MM.1S (cell line): Measurements from ENCODE around the gene ASIC2.

Experiments used
- EZH2 ChIP-seq: fragments of 300-600 bp; sonication (generic); optimal IDR thresholded peaks from 2 replicates; pipeline ENCODE3; 2017; ENCODE audit warnings: low read depth, mild to moderate bottlenecking, antibody characterized with exemption, low read length, mixed read lengths
- EZH2phosphoT487 ChIP-seq: fragments of 300-600 bp; sonication (generic); IDR thresholded peaks from 2 replicates; pipeline ENCODE4 v1.6.1; 2018; ENCODE audit warnings: antibody characterized with exemption, low read length
- TF ChIP-seq, protein P1 (sequence below): fragments of 300-600 bp; sonication (generic); IDR thresholded peaks from 2 replicates; pipeline ENCODE4 v1.5.1; 2016; ENCODE audit warnings: antibody characterized with exemption, low read length, mixed read lengths

DNA sequence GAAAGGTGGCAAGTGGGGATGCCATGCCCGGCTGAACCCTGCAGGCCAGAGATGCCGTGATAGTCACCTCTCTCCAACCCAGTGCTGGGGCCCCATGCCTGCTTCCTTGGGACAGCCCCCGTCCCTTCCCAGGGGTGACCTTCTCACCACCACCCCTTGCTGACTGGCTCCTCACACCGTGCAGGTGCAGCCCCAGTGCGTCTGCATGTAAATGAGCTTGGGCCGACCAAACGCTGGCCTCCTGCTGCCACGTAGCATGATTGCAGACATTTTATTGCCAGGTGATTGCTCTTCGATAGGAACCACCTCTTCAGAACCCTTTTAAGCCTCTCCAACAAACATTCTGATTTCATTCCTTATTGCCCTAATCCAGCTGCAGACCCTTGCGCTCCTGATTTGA lies 32.5 kb downstream of the ASIC2 start:
- TF ChIP-seq EZH2 = no peak
- TF ChIP-seq, protein P1, sequence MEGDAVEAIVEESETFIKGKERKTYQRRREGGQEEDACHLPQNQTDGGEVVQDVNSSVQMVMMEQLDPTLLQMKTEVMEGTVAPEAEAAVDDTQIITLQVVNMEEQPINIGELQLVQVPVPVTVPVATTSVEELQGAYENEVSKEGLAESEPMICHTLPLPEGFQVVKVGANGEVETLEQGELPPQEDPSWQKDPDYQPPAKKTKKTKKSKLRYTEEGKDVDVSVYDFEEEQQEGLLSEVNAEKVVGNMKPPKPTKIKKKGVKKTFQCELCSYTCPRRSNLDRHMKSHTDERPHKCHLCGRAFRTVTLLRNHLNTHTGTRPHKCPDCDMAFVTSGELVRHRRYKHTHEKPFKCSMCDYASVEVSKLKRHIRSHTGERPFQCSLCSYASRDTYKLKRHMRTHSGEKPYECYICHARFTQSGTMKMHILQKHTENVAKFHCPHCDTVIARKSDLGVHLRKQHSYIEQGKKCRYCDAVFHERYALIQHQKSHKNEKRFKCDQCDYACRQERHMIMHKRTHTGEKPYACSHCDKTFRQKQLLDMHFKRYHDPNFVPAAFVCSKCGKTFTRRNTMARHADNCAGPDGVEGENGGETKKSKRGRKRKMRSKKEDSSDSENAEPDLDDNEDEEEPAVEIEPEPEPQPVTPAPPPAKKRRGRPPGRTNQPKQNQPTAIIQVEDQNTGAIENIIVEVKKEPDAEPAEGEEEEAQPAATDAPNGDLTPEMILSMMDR = no peak
- TF ChIP-seq EZH2phosphoT487 = no peak
